Suprapubic skin (tissue), 4 donors: ENCODE results near the gene SPATA31E1. TPM values are rescaled to one million over a fixed set of nuclear protein-coding genes. Genes with fewer than 3 reads are reported as not detected.

Experiments used
- total RNA-seq, 4 donors: library from RNA; depleted of rRNA; stranded (reverse); fragments of >200 nt; gene quantifications; one replicate each; pipeline ENCODE4 v1.1.0, GENCODE V29; 2016

The SPATA31E1 gene
- total RNA-seq, 4 donors from 2014 or later = not detected

Other genes starting within 250 kb of the SPATA31E1 start
- gene CTSL, start 156.8 kb upstream of the SPATA31E1 start, total RNA-seq = 10 to 100 TPM; 24.6 to 36.8 (median 27.8) TPM
- not detected for gene SPATA31C1, start 35.1 kb downstream of the SPATA31E1 start, total RNA-seq
- gene CDK20, start 91.7 kb downstream of the SPATA31E1 start, total RNA-seq = 10 to 100 TPM in 1 of 4 donors, 1 to 10 TPM in 3; 6.3 to 11.0 (median 8.2) TPM